CD4-positive, alpha-beta T cell treated with Interleukin-1 beta for 1 hour (primary cell): ENCODE data around the gene IFITM1.
A peak's percentile ranks its signal among the peaks of the same experiment; 100 is the strongest.
"Not testable (repeated sequence)": the region's sequence is repeated elsewhere in the genome, so short reads cannot be mapped to it uniquely, and the experiment has no call there.

Experiments used
- DNase-seq, 2 donors: peaks; one replicate each; pipeline ENCODE4 v3.0.0-alpha.2; 2020 to 2022

IFITM1 gene

GRCh38 chr11:309979-310572 is 3.8 kb upstream of the IFITM1 start:
- DNase-seq, result not testable (repeated sequence)

- not testable (repeated sequence) for DNase-seq
These were observed 2.7 kb upstream of the IFITM1 start for GRCh38 chr11:311013-311748.

DNA sequence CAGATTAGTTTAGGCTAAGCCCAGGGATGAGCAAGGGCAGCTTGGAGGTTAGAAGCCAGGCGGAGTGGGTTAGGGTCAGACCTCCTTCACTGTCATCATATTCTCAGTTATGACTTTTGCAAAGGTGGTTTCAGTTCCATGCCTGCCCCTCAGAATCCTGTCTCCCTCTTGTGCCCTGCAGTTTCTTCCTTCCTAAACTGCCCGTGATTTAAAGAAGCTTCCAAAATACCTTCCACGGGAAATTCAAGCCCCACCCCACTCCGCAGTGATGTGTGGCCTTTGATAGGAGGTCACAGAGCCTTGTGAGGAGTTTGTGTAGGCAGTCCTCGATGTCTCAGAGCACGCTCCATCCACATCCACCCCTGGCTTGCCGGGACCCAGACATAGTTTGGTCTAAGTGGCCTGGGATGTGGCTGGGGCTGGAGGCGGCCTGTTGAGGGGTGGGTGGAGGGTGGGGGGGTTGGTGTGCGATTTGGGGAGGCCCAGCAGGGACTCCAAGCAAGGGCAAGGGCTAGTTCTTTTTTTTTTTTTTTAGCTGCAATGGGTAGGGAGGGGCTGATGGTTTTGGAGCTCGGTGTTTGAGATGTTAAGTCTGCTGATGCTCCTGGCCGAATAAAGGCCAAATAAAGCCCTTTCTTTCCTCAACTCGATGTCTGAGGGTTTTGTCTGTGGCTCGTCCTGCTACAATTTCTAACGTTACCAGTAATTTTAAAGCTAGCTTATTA is 1.6 kb upstream of the IFITM1 start:
- peak in 1 of 2 donors; percentile 29 for DNase-seq

GRCh38 chr11:313304-313786 is 495 bp upstream of the IFITM1 start:
- DNase-seq, result no peak

GRCh38 chr11:314554-314875 is 675 bp downstream of the IFITM1 start:
- not testable (repeated sequence) for DNase-seq

GRCh38 chr11:315051-315481 is 1.2 kb downstream of the IFITM1 start:
- DNase-seq, result no peak

DNA sequence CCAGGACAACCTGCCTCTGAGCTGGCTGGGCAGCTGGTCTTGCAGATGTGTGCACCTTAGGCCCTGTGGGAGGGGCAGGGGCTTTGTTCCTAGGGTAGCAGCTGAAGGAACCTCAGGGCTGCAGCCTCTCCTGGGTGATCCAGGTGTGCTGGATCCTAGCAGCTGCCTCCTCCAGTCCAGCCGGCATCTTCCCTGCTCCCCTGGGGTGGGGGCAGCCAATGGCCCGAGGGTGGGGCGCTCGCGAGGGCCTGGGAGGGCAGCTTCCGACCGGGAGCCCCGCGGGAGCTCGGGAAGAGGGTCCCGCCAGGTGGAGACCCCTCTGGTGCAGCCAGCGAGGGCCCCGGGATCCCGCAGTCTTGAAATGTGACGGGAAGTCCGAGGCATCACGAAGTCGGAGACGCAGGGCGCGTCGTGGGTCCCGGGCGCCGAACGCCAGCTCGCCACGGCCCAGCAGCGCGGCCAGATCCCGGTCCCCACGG is 1.7 kb downstream of the IFITM1 start:
- DNase-seq, result no peak

DNA sequence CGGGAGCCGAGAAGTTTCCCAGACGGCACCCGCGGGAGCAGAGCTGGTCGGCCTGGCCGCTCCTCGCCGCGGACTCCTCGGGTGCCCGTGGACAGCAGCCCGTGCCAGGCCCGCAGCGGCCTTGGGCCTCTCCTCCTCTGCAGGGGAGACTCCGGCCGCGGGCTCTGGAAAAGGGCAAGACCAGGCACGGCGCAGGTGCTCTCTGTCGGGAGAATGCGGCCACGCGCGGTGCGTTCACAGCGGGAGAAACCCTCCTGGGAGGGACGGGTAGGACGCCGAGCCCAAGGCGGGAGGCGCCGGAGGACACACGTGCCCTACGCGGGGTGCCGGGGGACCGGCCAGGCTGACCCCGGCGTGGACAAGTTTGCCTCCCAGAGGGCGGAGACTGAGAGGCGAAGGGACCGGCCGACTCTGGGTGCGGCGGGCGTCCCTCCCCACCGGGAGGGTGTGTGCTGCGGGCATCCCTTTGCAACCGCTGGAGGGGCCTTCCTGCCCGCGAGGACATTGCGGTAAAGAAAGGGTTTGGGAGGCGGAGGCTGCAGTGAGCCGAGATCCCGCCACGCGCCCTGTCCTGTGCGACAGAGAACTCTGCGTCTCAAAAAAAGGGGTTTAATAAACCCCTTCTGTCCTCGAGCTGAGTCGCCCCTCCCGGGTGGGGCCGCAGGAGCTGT is 2.3 kb downstream of the IFITM1 start:
- DNase-seq, result peak; percentile 26 to 50

GRCh38 chr11:316891-317301 is 3.1 kb downstream of the IFITM1 start:
- DNase-seq, result peak in 1 of 2 donors; percentile 37

DNA sequence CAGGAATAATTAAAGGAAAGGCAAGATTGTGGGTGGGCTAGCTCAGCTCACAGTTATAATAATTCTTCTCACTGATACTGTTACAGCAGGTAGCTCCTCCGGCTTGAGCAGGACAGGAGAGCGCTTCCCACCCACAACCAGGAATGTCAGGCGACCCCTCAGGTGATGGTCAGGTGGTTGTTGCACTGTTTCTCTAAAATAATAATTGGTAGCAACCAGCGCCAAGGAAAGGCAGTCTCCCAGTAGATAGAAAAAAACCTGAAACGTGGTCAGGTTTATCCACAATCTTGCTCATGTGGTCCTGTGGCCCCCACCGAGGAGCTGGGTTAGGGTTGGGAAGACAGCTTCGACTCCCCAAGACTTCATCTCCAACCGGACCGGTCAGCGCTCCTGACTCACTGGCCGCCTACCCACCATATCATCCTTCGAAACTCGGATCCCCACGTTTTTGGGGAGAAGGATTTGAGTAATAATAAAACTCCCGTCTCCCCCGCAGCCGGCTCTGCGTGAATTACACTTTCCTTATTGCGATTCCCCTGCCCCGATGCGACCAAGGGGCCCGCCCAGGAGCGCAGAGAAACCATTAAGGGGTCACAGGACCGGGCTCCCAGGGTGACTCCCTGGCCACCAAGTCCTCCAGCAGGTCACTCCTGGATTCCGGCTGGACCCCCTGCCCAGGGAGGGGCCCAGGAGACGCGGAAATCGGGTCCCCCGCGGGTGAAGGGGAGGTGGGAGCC is 4.0 kb downstream of the IFITM1 start:
- DNase-seq, result not testable (repeated sequence)

GRCh38 chr11:318405-319120 is 4.7 kb downstream of the IFITM1 start:
- not testable (repeated sequence) for DNase-seq

DNA sequence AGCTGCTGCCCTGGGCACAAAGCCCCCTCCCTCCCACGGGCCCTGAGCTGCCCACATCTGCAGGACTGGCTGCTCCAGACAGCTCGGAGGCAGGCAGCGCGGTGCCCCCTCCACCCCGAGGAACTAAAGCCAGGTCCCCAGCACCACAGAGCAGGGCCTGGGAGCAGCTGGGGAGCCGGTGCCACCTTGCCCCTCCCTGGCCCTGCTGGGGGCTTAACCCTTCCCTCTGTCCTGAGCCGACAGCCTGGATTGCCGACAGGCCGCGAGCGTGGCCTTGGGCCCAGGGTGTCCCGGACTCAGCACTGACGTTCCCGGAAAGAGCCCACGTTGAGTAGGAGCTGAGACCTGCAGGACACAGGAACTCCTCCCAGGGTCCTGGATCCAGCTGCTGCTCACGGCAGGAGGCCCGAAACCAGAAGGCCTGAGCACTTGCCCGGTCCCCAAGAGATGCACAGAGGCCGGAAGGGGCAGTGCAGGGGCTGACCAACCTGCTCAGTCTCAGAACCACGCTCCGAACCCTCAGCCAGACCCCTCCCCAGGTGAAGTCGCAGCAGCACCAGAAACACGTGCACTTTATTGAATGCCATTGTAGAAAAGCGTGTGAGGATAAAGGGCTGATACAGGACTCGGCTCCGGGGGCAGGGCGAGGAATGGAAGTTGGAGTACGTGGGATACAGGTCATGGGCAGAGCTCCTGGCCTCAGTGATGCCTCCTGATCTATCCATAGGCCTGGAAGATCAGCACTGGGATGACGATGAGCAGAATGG is 5.5 kb downstream of the IFITM1 start:
- not testable (repeated sequence) for DNase-seq

DNA sequence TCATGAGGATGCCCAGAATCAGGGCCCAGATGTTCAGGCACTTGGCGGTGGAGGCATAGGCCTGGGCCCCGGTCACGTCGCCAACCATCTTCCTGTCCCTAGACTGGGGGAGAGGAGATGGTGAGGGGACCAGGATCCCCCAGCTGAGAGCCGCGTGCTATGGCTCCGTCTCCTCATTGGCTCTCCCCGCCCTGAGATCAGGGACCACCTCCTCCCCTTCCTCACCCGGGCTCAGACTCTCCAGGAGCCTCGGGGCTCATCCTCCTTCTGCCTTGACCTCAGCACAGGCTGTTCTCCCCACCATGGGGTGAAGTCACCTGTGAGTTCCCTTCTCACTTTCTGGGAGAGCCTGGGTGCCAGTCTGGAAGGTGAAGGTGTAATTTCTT is 6.0 kb downstream of the IFITM1 start:
- DNase-seq, result not testable (repeated sequence)

DNA sequence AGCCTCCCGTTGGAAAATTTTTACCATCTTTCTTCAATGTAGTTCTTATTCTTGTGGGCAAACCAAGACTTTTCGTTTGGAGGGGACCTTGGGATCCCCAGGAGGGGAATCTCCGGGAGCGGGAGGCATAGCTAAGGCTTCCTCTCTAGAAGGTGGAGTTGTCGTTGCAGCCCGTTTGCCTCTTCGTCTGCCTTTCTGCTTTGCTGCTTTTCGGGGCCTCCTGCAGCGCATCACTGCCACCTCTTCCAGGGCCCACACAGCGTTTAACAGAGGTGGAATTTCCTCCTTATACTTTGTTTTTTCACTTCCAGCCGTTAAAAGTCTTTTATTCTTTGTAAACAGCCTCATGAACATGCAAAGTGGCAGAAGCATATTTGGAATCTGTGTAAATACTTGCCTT is 10.3 kb downstream of the IFITM1 start:
- DNase-seq, result no peak

DNA sequence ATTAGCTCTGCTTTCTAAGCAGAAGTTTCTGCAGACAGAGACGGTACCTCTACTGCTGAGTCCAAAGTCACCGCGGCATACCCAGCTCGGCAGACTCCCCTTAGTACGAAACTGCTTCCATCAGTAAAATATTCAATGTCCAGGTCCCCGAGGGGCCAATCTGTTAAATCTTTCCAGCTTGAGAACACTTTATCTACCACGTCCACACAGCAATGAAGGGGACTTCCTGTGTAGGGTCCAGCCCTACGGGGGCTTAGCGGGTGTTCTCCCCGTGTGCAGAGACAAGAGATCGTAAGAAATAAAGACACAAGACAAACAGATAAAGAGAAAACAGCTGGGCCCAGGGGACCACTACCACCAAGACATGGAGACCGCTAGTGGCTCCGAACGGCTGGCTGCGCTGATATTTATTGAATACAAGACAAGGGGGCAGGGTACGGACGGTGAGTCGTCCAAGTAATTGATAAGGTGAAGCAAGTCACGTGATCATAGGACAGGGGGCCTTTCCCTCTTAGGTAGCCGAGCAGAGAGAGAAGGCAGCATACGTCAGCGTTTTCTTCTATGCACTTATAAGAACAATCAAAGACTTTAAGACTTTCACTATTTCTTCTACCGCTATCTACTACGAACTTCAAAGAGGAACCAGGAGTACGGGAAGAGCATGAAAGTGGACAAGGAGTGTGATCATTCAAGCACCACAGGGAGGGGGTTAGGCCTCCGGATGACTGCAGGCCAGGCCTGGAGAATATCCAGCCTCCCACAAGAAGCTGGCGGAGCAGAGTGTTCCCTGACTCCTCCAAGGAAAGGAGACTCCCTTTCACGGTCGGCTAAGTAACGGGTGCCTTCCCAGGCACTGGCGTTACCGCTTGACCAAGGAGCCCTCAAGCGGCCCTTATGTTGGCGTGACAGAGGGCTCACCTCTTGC is 11.0 kb downstream of the IFITM1 start:
- not testable (repeated sequence) for DNase-seq

DNA sequence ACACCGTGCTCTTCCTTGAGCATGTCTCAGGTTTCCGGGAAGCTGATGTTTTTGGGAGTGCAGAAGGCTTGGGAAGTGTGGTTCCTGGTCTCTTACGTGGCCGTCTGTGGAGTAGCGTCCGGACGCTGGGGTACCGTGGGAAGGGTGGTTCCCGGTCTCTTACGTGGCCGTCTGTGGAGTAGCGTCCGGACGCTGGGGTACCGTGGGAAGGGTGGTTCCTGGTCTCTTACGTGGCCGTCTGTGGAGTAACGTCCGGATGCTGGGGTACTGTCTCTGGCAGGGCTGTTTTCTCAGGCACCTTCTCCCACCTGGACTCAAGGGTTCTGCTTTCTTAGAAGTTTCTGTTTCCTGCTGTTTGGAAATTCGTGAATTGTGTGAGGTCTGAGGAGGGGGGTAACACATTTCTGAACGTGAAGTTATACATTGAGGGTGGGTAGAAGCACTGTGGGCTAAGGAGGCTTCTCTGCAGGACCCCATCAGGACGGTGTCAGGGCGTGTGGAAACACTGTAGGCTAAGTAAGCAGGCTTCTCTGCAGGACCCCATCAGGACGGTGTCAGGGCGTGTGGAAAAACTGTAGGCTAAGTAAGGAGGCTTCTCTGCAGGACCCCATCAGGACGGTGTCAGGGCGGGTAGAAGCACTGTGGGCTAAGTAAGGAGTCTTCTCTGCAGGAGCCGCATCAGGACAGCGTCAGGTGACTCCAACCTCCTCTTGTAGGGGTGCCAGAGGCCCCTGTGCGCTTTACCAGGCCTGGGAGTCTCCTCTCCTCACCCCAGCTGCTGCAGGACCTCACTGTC is 12.2 kb downstream of the IFITM1 start:
- no peak for DNase-seq

DNA sequence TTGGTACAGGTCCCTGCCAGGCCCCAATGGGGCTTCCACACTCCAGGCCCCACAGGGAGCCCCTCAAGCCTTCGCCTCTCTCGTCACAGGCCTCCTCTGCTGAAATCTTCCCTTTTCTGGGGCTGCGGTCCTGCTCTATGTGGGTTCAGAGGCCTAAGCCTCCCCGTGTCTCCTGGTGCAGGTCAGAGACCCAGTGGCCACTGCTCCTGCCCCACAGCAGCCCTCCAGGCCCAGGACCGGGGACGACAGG is 12.7 kb downstream of the IFITM1 start:
- no peak for DNase-seq

DNA sequence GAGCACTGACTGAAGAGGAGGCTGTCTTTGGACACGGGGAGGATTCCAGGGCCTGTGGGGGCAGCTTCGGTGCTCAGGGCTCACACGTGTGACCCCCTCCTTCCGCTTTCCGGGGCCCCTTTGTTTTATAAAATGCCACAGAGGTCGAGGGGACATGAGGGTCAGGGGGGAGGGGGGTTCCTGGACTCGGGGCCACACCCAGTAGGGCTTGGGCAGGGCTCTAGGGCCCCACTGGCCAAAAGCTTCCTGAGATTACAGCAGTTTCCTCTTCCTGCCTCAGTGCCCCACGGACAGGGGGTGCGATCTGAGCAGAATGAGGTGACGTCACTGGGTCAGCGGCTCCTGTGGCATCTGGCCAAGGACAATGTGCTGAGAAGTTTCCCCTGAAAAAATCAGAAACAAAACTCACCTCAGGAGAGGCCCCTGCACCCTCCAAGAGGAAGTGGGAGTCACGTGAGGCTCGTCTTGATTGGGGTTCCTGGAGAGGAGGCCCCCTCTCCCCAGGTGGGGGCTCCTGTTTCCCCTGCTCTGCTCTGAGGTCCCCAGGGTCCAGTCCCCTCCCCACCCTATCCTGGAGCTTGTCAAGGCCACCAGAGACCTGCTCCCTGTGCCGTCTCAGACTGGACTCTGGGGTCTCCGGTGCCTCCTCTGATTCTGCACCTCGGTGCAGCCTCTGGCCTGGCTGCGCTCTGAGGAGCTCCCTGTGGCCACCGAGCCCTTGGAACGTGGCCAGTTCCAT is 13.2 kb downstream of the IFITM1 start:
- DNase-seq, result peak; percentile 80 to 84

- no peak for DNase-seq
These were observed 13.7 kb downstream of the IFITM1 start for GRCh38 chr11:327581-327923.
